Measurements from ENCODE around the gene TMC6.

Gene TMC6

DNA sequence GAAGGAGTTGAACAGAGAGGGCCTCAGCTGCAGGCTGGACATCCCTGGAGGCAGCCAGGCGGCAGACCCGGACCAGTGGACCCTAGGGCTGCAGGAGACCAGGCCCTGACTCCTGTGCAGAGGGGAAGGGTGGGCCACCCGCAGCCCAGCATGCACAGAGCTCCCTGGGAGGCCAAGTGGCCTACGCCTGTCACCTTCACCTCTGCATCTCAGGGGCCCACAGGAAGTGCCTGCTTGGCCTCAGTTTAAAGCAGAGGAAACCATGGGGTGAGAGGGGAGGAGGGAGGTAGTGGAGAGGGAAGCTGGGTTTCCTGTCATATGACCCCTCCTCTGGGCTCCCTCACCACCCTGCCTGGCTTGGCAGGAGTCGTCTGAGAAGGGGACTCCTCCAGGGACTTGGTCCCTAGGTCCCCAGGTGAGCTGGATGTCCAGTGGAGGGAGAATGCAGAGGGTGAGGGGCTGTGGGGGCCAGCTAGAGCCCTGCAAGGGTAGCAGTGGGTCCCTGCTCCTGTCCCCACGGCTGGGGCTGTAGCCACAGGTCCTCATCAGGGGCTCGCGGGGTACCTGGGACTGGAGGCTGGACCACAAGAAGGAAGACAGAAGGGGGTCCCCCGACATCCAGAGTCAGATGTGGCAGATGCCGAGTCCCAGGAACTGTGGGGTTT lies 2.0 kb upstream of the TMC6 start, which contains the start of gene TMC8:
TSS of gene TMC8 (plus strand) at position 335 of the 665 bp plus-strand sequence. CDS start 818 bp downstream, outside the sequence.
- peak within 1 kb of the TSS; percentile 29 for H3K4me2 ChIP-seq (ENCODE audit: low read length)
- H3K36me3 ChIP-seq (ENCODE audit: insufficient read depth, low read length), result no peaks in the 10 kb centered on the region
- H3K4me3 ChIP-seq (ENCODE audit: low read length), result no peak within 1 kb of the TSS
- H3K9me3 ChIP-seq (replicated peaks; ENCODE audit: low read length), result no peaks in the 10 kb centered on the region
- H3K27me3 ChIP-seq (ENCODE audit: control insufficient read depth, insufficient read depth, low read length), result peaks cover 62% of the 10 kb centered on the region
- no peak within 1 kb of the TSS for H3K9ac ChIP-seq (ENCODE audit: low read depth, low read length)
- H3K4me1 ChIP-seq (ENCODE audit: control insufficient read depth, insufficient read depth, low read length), result peaks cover 18% of the 10 kb centered on the region

DNA sequence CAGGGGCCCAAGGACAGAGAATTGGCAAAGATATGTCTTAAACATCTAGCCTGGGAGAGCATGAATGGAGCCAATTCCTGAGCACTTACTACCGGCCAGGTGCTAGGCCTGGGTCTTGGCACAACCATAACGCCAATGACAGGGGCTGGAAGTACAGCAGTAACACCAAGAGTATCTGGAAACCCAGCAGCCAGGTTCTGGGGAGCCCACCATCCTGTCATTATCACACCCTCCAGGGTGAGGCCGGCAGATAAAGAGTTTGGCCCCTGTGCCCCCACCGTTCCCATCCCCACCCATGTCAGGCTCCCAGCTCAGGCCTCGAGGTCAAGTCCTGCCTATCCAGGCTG lies 1.5 kb upstream of the TMC6 start:
- Histone ChIP-seq H3K9me3 (replicated peaks; ENCODE audit: low read length) (no peaks in the 10 kb centered on the region), H3K9ac (ENCODE audit: low read depth, low read length) (no peak overlapping the region), H3K27me3 (ENCODE audit: control insufficient read depth, insufficient read depth, low read length) (peaks cover 59% of the 10 kb centered on the region), H3K4me1 (ENCODE audit: control insufficient read depth, insufficient read depth, low read length) (peaks cover 18% of the 10 kb centered on the region), H3K4me3 (ENCODE audit: low read length) (no peak overlapping the region), H3K4me2 (ENCODE audit: low read length) (no peak overlapping the region), H3K36me3 (ENCODE audit: insufficient read depth, low read length) (no peaks in the 10 kb centered on the region)

DNA sequence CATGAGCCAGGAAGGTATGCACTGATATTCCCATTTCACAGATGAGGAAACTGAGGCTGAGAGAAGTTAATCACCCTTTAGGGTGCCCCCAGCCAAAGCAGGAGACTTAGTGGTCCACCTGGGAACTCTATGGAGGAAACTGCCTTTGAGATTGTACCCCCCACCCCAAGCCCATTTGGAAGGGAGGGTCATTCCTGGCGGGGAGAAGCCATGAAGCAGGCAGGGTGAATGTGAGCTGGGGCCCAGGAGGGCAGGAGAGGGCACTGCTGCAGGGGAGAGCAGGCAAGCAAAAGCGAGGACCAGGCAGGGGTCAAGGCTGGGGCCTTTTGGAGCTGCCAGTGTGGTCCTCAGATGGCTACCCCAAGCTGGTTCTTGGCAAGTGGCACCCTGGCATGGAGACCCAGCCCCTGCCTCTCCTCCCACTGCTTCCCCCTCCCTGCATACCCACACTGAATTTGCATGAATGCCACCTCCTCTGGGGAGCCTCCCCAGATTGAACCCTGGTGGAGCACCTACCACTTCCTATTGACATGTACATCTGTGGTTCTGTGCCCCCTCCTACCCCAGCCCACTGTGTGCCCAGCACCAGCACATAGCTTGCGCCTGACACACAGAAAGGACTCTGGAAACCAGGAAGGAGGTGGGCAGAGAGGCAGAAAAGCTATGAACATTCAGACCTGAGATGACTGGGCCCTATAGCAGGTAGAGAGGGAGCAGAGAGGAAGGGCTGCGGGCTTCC lies 965 bp upstream of the TMC6 start:
- no peaks in the 10 kb centered on the region for H3K9me3 ChIP-seq (replicated peaks; ENCODE audit: low read length)
- H3K4me2 ChIP-seq (ENCODE audit: low read length), result peak overlapping the region; percentile 92
- H3K9ac ChIP-seq (ENCODE audit: low read depth, low read length), result no peak overlapping the region
- peaks cover 18% of the 10 kb centered on the region for H3K4me1 ChIP-seq (ENCODE audit: control insufficient read depth, insufficient read depth, low read length)
- H3K27me3 ChIP-seq (ENCODE audit: control insufficient read depth, insufficient read depth, low read length), result peaks cover 54% of the 10 kb centered on the region
- H3K36me3 ChIP-seq (ENCODE audit: insufficient read depth, low read length), result no peaks in the 10 kb centered on the region
- no peak overlapping the region for H3K4me3 ChIP-seq (ENCODE audit: low read length)

DNA sequence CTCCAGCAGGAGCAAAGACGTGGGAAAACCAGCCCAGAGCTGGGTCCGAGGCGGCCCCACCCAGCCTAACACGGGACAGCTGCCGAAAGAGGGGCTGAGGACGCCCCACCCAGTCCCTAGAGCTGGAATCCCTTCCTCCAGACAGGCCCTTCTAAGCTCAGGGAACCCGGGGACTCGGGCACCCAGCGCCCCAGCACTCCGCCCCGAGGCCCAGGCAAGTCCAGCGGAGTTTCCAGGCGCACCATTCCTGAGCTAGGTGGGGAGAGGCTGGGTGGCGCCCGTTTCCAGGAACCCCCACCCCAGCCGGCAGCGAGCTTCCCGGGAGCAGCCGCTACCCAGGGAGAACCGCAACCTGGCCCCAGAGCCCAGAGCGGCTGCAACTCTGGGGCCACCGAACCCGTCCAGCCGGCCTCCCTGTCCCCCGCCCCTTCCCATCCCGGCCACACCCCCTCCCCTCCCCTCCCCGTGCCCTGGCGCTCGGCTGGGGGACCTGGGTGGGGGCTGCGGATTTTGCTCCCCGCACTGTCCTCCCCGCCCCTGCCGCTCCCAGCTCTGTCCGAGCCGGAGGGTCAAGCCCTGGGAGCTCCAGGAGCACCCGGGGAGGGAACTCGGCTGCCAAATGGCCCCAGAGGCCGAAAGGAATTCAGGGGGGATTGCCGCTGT lies 536 bp downstream of the TMC6 start:
- peaks cover 42% of the 10 kb centered on the region for H3K27me3 ChIP-seq (ENCODE audit: control insufficient read depth, insufficient read depth, low read length)
- H3K9me3 ChIP-seq (replicated peaks; ENCODE audit: low read length), result no peaks in the 10 kb centered on the region
- no peaks in the 10 kb centered on the region for H3K36me3 ChIP-seq (ENCODE audit: insufficient read depth, low read length)
- peak overlapping the region; percentile 70 for H3K4me3 ChIP-seq (ENCODE audit: low read length)
- peak overlapping the region; percentile 59 for H3K9ac ChIP-seq (ENCODE audit: low read depth, low read length)
- peak overlapping the region; percentile 92 for H3K4me2 ChIP-seq (ENCODE audit: low read length)
- H3K4me1 ChIP-seq (ENCODE audit: control insufficient read depth, insufficient read depth, low read length), result peaks cover 18% of the 10 kb centered on the region

DNA sequence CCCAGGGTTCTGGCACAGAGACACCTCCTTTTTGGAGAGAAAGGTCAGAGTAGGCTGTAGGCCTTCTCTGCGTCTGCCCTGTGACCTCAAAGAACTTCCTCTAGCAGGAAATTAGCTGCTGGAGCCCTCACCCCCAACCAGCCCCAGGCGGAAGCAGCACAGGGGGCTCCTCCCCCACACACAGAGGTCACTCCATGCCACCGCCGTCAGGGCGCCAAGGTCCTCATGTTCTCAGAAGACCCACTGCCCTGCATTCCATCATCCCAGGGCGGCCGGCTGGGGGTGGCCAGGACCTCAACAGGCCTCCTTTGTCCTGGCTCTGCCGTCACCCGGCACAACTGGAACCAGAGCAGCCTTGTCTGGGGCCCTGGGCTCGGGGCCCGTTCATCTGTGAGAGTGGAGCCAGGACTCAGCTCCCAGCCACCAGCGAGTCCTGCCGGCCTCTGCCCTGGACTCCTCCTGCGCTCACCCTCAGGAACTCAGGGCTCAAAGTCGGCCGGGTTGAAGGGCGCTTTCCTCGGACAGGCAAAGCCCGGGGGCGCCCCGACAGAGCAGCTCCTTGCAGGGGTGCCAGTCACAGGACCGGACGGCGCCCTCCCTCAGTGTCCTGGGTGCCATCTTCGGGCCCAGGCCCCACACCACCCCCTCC lies 1.2 kb downstream of the TMC6 start:
- Histone ChIP-seq H3K9me3 (replicated peaks; ENCODE audit: low read length) (no peaks in the 10 kb centered on the region), H3K4me3 (ENCODE audit: low read length) (peak overlapping the region; percentile 70), H3K36me3 (ENCODE audit: insufficient read depth, low read length) (no peaks in the 10 kb centered on the region), H3K4me1 (ENCODE audit: control insufficient read depth, insufficient read depth, low read length) (peaks cover 18% of the 10 kb centered on the region), H3K27me3 (ENCODE audit: control insufficient read depth, insufficient read depth, low read length) (peaks cover 35% of the 10 kb centered on the region), H3K4me2 (ENCODE audit: low read length) (peak overlapping the region; percentile 92), H3K9ac (ENCODE audit: low read depth, low read length) (peak overlapping the region; percentile 59)

DNA sequence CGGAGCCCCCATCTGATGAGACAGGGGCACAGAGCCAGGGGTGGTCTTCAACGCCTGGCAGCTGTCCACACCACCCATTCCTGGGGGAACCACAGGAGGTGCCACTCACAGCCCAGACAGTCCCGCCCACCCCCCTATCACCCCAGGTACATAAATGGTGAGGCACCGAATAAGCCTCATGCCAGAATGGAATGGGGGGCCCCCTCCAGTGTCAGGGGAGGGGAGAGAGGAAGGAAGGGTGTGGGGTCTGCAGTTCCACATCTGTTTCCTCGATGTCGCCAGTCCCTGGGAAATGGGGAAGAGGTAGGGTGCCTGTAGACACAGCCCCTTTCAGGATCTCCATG lies 1.7 kb downstream of the TMC6 start:
- no peaks in the 10 kb centered on the region for H3K9me3 ChIP-seq (replicated peaks; ENCODE audit: low read length)
- H3K4me1 ChIP-seq (ENCODE audit: control insufficient read depth, insufficient read depth, low read length), result peaks cover 18% of the 10 kb centered on the region
- no peak overlapping the region for H3K9ac ChIP-seq (ENCODE audit: low read depth, low read length)
- no peak overlapping the region for H3K4me3 ChIP-seq (ENCODE audit: low read length)
- H3K27me3 ChIP-seq (ENCODE audit: control insufficient read depth, insufficient read depth, low read length), result peaks cover 32% of the 10 kb centered on the region
- H3K4me2 ChIP-seq (ENCODE audit: low read length), result no peak overlapping the region
- H3K36me3 ChIP-seq (ENCODE audit: insufficient read depth, low read length), result no peaks in the 10 kb centered on the region

DNA sequence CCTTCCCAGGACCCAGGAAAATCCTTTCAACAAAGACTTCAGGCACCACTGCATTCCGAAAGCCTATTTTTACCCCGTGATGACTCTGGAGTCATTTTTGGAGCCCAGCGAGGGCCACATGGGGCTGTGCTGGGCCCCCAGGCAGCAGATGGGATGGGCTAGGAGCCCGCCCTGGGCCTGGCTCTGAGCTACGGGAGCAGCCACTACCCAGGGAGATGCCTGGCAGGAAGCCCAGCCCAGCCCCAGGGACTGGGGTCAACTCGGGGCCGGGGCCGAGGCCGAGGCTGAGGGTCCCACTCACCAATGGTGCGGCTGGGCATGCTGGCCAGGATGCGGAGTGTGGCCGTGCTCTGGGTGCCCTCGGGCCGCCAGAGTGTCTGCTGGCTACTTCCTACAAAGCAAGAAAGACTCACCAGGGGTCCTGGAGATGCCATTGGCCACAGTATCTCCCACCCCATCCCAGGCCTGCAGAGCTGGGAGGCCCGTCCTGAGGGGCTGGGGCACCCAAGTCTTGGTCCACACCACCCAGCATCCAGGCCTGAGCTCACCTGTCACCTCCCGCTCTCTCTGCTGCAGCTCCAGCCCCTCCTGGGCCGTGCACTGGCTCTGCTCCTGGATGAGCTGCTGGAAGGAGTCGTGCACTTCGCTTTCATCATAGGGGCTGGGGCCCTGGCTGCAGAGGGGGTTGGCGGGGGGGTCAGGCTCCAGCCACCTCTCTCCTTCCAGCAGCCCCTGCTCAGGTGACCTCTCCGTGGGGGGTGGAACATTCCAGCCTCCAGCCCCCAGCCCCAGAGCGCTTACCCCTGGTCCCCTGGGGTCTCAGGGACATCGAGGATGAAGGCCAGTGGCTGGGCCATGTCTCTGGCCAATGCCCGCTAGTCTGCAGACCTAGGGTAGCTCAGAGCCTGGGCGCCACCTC lies 2.3 kb downstream of the TMC6 start:
- H3K4me1 ChIP-seq (ENCODE audit: control insufficient read depth, insufficient read depth, low read length), result peaks cover 12% of the 10 kb centered on the region
- H3K36me3 ChIP-seq (ENCODE audit: insufficient read depth, low read length), result no peaks in the 10 kb centered on the region
- no peaks in the 10 kb centered on the region for H3K9me3 ChIP-seq (replicated peaks; ENCODE audit: low read length)
- H3K4me3 ChIP-seq (ENCODE audit: low read length), result no peak overlapping the region
- peaks cover 29% of the 10 kb centered on the region for H3K27me3 ChIP-seq (ENCODE audit: control insufficient read depth, insufficient read depth, low read length)
- no peak overlapping the region for H3K9ac ChIP-seq (ENCODE audit: low read depth, low read length)
- H3K4me2 ChIP-seq (ENCODE audit: low read length), result no peak overlapping the region

- Histone ChIP-seq H3K27me3 (ENCODE audit: control insufficient read depth, insufficient read depth, low read length) (peaks cover 23% of the 10 kb centered on the region), H3K4me1 (ENCODE audit: control insufficient read depth, insufficient read depth, low read length) (peaks cover 12% of the 10 kb centered on the region), H3K9ac (ENCODE audit: low read depth, low read length) (no peak overlapping the region), H3K9me3 (replicated peaks; ENCODE audit: low read length) (no peaks in the 10 kb centered on the region), H3K4me3 (ENCODE audit: low read length) (no peak overlapping the region), H3K4me2 (ENCODE audit: low read length) (no peak overlapping the region), H3K36me3 (ENCODE audit: insufficient read depth, low read length) (no peaks in the 10 kb centered on the region)
Observed at GRCh38 chr17:78125138-78125913, 3.2 kb downstream of the TMC6 start.

GRCh38 chr17:78124836-78125137 lies 3.8 kb downstream of the TMC6 start:
- no peak overlapping the region for H3K4me3 ChIP-seq (ENCODE audit: low read length)
- no peaks in the 10 kb centered on the region for H3K36me3 ChIP-seq (ENCODE audit: insufficient read depth, low read length)
- H3K4me2 ChIP-seq (ENCODE audit: low read length), result no peak overlapping the region
- peaks cover 12% of the 10 kb centered on the region for H3K4me1 ChIP-seq (ENCODE audit: control insufficient read depth, insufficient read depth, low read length)
- no peaks in the 10 kb centered on the region for H3K9me3 ChIP-seq (replicated peaks; ENCODE audit: low read length)
- no peak overlapping the region for H3K9ac ChIP-seq (ENCODE audit: low read depth, low read length)
- peaks cover 20% of the 10 kb centered on the region for H3K27me3 ChIP-seq (ENCODE audit: control insufficient read depth, insufficient read depth, low read length)

DNA sequence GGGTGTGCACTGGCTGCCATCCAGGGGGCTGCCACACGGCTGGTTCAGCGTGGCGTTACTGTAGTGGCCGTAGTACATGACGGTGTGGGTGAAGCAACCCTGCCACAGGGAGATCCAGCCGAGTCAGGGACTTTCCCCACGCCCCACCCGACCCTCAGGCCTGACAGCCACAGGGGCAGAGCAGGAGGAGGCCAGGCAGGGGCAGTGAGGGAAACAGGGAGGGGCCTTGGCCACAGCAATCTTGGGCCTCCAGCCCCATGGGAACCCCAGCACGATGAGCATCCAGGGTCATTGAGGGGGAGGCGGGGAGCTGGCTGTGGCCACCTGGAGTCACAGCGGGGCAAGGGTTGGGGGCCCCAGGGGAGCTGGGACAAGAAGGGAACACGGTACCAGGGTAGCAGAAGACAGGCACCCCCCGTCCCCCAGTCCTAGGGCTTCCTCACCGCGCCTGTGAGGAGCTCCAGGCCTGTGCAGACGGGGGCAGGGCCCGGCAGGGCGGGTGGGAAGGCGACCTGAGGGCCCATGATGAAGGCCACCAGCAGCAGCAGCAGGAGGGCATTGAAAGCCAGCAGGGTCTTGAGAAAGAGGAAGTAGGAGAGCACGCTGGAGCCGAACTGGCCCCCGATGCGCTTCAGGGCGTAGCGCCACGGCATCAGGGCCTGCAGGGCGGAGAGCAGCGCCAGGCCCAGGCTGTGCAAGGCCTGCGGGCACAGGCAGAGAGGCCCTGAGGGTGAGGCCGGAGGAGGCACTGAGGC lies 4.3 kb downstream of the TMC6 start:
- no peaks in the 10 kb centered on the region for H3K36me3 ChIP-seq (ENCODE audit: insufficient read depth, low read length)
- H3K9ac ChIP-seq (ENCODE audit: low read depth, low read length), result no peak overlapping the region
- no peak overlapping the region for H3K4me2 ChIP-seq (ENCODE audit: low read length)
- no peak overlapping the region for H3K4me3 ChIP-seq (ENCODE audit: low read length)
- no peaks in the 10 kb centered on the region for H3K9me3 ChIP-seq (replicated peaks; ENCODE audit: low read length)
- H3K27me3 ChIP-seq (ENCODE audit: control insufficient read depth, insufficient read depth, low read length), result peaks cover 14% of the 10 kb centered on the region
- peaks cover 12% of the 10 kb centered on the region for H3K4me1 ChIP-seq (ENCODE audit: control insufficient read depth, insufficient read depth, low read length)
